Loucy (cell line): ENCODE measurements around the gene MACROD1.

Experiments used
- EZH2phosphoT487 ChIP-seq: fragments of 200-600 bp; IDR thresholded peaks from 2 replicates; pipeline ENCODE4 v1.6.1; 2018; ENCODE audit warnings: antibody characterized with exemption, mild to moderate bottlenecking, moderate library complexity, borderline replicate concordance
- TF ChIP-seq, protein P1 (sequence below): fragments of 200-600 bp; sonication (generic); conservative IDR thresholded peaks from 2 replicates; pipeline ENCODE4 v1.5.1; 2014; ENCODE audit warnings: mild to moderate bottlenecking, antibody characterized with exemption, low read length

DNA sequence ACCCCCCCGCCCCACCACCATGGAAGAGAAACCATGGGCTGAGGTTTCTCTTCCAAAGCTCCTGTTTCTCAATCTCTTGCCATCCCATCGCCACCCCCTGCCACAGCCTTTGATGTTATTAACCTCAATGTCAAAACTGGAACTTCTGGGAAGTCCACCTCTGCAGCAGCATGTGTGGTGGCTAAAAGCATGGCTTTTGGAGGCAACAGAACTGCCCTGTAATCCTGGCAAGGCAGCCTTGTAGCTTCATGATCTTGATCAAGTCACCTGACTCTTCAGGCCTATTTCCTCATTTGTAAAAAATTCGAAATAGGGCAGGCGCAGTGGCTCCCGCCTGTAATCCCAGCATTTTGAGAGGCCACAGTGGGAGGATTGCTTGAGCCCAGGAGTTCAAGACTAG is 195.0 kb downstream of the MACROD1 start:
- no peak for TF ChIP-seq EZH2phosphoT487
- TF ChIP-seq, protein P1, sequence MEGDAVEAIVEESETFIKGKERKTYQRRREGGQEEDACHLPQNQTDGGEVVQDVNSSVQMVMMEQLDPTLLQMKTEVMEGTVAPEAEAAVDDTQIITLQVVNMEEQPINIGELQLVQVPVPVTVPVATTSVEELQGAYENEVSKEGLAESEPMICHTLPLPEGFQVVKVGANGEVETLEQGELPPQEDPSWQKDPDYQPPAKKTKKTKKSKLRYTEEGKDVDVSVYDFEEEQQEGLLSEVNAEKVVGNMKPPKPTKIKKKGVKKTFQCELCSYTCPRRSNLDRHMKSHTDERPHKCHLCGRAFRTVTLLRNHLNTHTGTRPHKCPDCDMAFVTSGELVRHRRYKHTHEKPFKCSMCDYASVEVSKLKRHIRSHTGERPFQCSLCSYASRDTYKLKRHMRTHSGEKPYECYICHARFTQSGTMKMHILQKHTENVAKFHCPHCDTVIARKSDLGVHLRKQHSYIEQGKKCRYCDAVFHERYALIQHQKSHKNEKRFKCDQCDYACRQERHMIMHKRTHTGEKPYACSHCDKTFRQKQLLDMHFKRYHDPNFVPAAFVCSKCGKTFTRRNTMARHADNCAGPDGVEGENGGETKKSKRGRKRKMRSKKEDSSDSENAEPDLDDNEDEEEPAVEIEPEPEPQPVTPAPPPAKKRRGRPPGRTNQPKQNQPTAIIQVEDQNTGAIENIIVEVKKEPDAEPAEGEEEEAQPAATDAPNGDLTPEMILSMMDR, result no peak
